IPS-NIHi7 (cell line): ENCODE data around the gene CFLAR.
"Not testable (repeated sequence)": the region's sequence is repeated elsewhere in the genome, so short reads cannot be mapped to it uniquely, and the experiment has no call there.

Experiments
- DNase-seq: peaks from one replicate; pipeline ENCODE4 v3.0.0; 2012; ENCODE audit warnings: mixed read lengths; ENCODE audit errors: extremely low spot score

Gene CFLAR

GRCh38 chr2:201118961-201119854 lies 3.2 kb downstream of the CFLAR start:
- DNase-seq: no peak

GRCh38 chr2:201122276-201122675 lies 6.3 kb downstream of the CFLAR start:
- no peak for DNase-seq

- DNase-seq: no peak
Measured at GRCh38 chr2:201126308-201127151, 10.6 kb downstream of the CFLAR start.

GRCh38 chr2:201127152-201127511 lies 11.2 kb downstream of the CFLAR start:
- no peak for DNase-seq

- no peak for DNase-seq
Measured at GRCh38 chr2:201127570-201127969, 11.6 kb downstream of the CFLAR start.

- no peak for DNase-seq
Measured at GRCh38 chr2:201128033-201128432, 12.1 kb downstream of the CFLAR start.

- no peak for DNase-seq
Measured at GRCh38 chr2:201128933-201129505, 13.1 kb downstream of the CFLAR start.

- DNase-seq: no peak
Measured at GRCh38 chr2:201130524-201131186, 14.7 kb downstream of the CFLAR start.

- no peak for DNase-seq
Measured at GRCh38 chr2:201132518-201132917, 16.6 kb downstream of the CFLAR start.

- no peak for DNase-seq
Measured at GRCh38 chr2:201135386-201135785, 19.4 kb downstream of the CFLAR start.

- DNase-seq: no peak
Measured at GRCh38 chr2:201136889-201137321, 20.9 kb downstream of the CFLAR start.

GRCh38 chr2:201137505-201138400 lies 21.8 kb downstream of the CFLAR start:
- DNase-seq: no peak

GRCh38 chr2:201138401-201138970 lies 22.5 kb downstream of the CFLAR start:
- DNase-seq: no peak

GRCh38 chr2:201138986-201139781 lies 23.2 kb downstream of the CFLAR start:
- not testable (repeated sequence) for DNase-seq

GRCh38 chr2:201139836-201140604 lies 24.1 kb downstream of the CFLAR start:
- no peak for DNase-seq

GRCh38 chr2:201144101-201145051 lies 28.4 kb downstream of the CFLAR start:
- no peak for DNase-seq

GRCh38 chr2:201148434-201148990 lies 32.5 kb downstream of the CFLAR start:
- DNase-seq: no peak
